Measurements from ENCODE around the gene PLEKHG4B. TPM values are rescaled to one million over a fixed set of nuclear protein-coding genes. Genes with fewer than 3 reads are reported as not detected.

Gene PLEKHG4B
- total RNA-seq, 1 donor from 2014 or later: 6.8 TPM

DNA sequence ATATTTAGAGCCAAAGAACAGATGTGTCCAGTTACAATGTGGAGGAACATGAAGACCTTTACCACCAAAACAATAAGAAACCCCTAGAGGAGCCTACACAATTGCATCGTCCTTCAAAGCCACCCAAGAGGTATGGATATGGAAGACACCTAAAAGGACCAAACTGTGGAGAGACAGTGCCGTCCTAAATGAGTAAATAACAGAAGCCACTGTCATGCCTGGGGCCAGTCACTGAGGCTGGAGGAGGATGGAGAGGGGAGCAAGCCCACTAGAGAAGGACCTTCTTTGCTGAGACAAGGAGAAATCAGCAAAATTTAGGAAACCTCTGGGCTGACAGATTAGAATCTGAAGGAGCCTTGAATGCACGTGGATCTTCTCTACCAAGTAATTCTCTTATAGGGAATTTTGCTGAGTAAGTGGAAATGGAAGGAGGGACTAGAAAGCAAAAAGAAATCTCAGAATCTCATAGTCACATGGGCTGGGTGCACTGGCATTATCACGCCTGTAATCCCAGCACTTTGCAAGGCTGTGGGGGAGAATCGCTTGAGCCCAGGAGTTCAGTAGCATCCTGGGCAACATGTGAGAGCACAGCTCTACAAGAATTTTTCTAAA lies 27.6 kb downstream of the PLEKHG4B start:
- no peaks in the 10 kb centered on the region for H3K27me3 Mint-ChIP-seq (ENCODE audit: unreplicated experiment)
- no peaks in the 10 kb centered on the region for H3K9me3 Mint-ChIP-seq (ENCODE audit: unreplicated experiment)
- H3K4me3 Mint-ChIP-seq (ENCODE audit: unreplicated experiment): no peak overlapping the region
- no peak overlapping the region for H3K27ac Mint-ChIP-seq (ENCODE audit: unreplicated experiment)
- TF ChIP-seq, protein P1, sequence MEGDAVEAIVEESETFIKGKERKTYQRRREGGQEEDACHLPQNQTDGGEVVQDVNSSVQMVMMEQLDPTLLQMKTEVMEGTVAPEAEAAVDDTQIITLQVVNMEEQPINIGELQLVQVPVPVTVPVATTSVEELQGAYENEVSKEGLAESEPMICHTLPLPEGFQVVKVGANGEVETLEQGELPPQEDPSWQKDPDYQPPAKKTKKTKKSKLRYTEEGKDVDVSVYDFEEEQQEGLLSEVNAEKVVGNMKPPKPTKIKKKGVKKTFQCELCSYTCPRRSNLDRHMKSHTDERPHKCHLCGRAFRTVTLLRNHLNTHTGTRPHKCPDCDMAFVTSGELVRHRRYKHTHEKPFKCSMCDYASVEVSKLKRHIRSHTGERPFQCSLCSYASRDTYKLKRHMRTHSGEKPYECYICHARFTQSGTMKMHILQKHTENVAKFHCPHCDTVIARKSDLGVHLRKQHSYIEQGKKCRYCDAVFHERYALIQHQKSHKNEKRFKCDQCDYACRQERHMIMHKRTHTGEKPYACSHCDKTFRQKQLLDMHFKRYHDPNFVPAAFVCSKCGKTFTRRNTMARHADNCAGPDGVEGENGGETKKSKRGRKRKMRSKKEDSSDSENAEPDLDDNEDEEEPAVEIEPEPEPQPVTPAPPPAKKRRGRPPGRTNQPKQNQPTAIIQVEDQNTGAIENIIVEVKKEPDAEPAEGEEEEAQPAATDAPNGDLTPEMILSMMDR (IDR thresholded peaks at IDR 0.05; ENCODE audit: unreplicated experiment): no peak
- no peaks in the 10 kb centered on the region for H3K4me1 Mint-ChIP-seq (ENCODE audit: unreplicated experiment)
- no peak for DNase-seq (ENCODE audit: low spot score)
- H3K36me3 Mint-ChIP-seq (ENCODE audit: low read depth, unreplicated experiment): peaks cover 17% of the 10 kb centered on the region

DNA sequence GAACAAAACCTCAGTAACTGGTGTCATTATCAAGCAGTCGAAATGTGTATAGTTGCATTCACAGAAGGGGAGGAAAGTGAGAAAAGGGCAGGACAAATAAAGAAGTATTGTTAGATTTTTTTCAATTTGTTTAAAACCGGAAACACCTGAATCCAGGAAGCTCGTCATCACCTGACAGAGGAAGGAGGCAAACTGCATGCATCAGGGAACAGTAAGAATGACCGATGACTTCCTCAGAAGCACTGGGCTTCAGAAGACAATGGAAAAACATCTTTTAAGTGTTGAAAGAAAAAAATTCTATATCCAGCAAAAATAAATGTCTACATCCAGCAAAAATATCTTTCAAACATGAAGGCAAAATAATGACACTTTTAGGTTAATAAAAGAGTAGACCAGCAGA lies 29.5 kb downstream of the PLEKHG4B start:
- peaks cover 1% of the 10 kb centered on the region for H3K27me3 Mint-ChIP-seq (ENCODE audit: unreplicated experiment)
- no peaks in the 10 kb centered on the region for H3K9me3 Mint-ChIP-seq (ENCODE audit: unreplicated experiment)
- H3K4me1 Mint-ChIP-seq (ENCODE audit: unreplicated experiment): no peaks in the 10 kb centered on the region
- no peak overlapping the region for H3K27ac Mint-ChIP-seq (ENCODE audit: unreplicated experiment)
- TF ChIP-seq, protein P1 (IDR thresholded peaks at IDR 0.05; ENCODE audit: unreplicated experiment): no peak
- DNase-seq (ENCODE audit: low spot score): no peak
- H3K4me3 Mint-ChIP-seq (ENCODE audit: unreplicated experiment): no peak overlapping the region
- peaks cover 22% of the 10 kb centered on the region for H3K36me3 Mint-ChIP-seq (ENCODE audit: low read depth, unreplicated experiment)

DNA sequence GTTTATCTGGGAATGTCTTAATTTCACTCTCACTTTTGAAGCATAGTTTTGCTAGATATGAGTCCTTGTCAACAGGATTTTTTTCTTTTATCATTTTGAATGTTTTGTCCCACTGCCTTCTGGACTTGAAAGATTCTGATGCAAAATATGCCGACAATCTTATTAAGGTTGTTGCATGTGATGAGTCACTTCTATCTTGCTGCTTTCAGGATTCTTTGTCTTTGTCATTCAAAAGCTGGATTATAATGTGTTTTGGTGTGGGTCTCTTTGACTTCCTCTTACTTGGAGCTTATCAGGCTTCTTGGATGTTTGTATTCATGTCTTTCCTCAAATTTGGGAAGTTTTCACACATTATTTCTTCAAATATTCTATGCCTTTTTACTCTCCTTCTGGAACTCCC lies 33.8 kb downstream of the PLEKHG4B start:
- H3K9me3 Mint-ChIP-seq (ENCODE audit: unreplicated experiment): no peaks in the 10 kb centered on the region
- peaks cover 4% of the 10 kb centered on the region for H3K4me1 Mint-ChIP-seq (ENCODE audit: unreplicated experiment)
- H3K27ac Mint-ChIP-seq (ENCODE audit: unreplicated experiment): no peak overlapping the region
- H3K27me3 Mint-ChIP-seq (ENCODE audit: unreplicated experiment): peaks cover 1% of the 10 kb centered on the region
- no peak overlapping the region for H3K4me3 Mint-ChIP-seq (ENCODE audit: unreplicated experiment)
- TF ChIP-seq, protein P1 (IDR thresholded peaks at IDR 0.05; ENCODE audit: unreplicated experiment): no peak
- H3K36me3 Mint-ChIP-seq (ENCODE audit: low read depth, unreplicated experiment): peaks cover 12% of the 10 kb centered on the region
- no peak for DNase-seq (ENCODE audit: low spot score)

DNA sequence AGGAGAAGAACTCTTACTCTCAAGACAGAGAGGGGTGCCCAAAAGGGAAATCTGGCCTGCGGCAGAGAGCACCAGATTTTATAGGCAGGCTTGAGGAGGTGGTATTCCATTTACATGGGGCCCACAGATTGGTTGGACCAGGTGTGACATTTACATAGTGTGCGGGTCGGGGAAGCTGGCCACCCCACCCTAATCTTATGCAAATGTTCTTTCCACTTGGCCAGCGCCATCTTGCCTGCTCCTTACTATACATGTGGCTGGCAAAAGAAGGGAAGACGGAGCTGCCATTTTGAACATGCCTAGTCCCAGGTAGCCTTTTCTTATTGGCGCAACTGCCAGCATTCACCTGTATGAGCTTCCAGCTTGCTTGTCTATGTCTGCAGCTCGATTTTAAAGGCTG lies 34.8 kb downstream of the PLEKHG4B start:
- no peaks in the 10 kb centered on the region for H3K9me3 Mint-ChIP-seq (ENCODE audit: unreplicated experiment)
- H3K36me3 Mint-ChIP-seq (ENCODE audit: low read depth, unreplicated experiment): peaks cover 12% of the 10 kb centered on the region
- TF ChIP-seq, protein P1 (IDR thresholded peaks at IDR 0.05; ENCODE audit: unreplicated experiment): no peak
- H3K27ac Mint-ChIP-seq (ENCODE audit: unreplicated experiment): no peak overlapping the region
- no peak overlapping the region for H3K4me3 Mint-ChIP-seq (ENCODE audit: unreplicated experiment)
- peaks cover 1% of the 10 kb centered on the region for H3K27me3 Mint-ChIP-seq (ENCODE audit: unreplicated experiment)
- DNase-seq (ENCODE audit: low spot score): no peak
- peaks cover 4% of the 10 kb centered on the region for H3K4me1 Mint-ChIP-seq (ENCODE audit: unreplicated experiment)

DNA sequence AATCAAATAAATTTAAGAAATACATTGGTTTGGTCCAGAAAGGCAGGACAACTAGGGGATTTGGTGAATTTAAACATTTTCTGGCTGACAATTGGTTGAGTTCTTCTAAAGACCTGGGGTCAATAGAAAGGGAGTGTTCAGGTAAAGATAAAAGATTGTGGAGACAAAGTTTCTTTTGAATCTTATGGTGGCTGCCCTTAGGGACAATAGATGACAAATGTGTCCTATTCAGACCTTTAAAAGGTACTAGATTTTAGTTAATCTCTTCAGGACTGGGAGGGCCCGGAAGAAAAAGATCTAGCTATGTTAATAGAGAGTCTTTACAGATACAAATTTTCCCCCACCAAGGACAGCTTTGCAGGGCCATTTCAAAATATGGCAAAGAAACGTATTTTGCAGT lies 35.9 kb downstream of the PLEKHG4B start:
- no peaks in the 10 kb centered on the region for H3K9me3 Mint-ChIP-seq (ENCODE audit: unreplicated experiment)
- H3K27ac Mint-ChIP-seq (ENCODE audit: unreplicated experiment): no peak overlapping the region
- H3K27me3 Mint-ChIP-seq (ENCODE audit: unreplicated experiment): peaks cover 1% of the 10 kb centered on the region
- H3K4me1 Mint-ChIP-seq (ENCODE audit: unreplicated experiment): peaks cover 4% of the 10 kb centered on the region
- no peak overlapping the region for H3K4me3 Mint-ChIP-seq (ENCODE audit: unreplicated experiment)
- TF ChIP-seq, protein P1 (IDR thresholded peaks at IDR 0.05; ENCODE audit: unreplicated experiment): no peak
- H3K36me3 Mint-ChIP-seq (ENCODE audit: low read depth, unreplicated experiment): peaks cover 12% of the 10 kb centered on the region
- no peak for DNase-seq (ENCODE audit: low spot score)
